Stimulated activated naive CD4-positive, alpha-beta T cell treated with Interleukin-2 at 50 U/mL for 16 hours (primary cell): ENCODE measurements around the gene CACNG6.

ENCODE experiments used
- DNase-seq: peaks from one replicate; lab custom pipeline; 2025; lab: John Stamatoyannopoulos, UW

Gene CACNG6

DNA sequence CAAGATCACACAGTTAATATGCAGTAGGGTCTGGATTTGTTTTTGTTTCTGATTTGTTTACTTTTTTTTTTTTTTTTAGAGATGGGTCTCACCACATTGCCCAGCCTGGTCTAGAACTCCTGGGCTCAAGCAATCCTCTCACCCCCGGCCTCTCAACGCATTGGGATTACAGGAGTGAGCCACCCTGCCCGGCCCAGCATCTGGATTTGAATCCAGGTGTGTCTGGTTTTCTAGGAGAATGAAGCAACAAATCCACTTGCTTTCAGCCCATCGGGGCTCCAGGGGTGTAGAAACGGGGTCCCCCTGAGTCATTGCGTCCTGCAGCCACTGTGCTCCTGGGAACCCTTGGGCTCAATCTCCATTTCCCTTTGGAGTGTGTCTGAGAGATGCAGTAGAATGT lies 22.1 kb upstream of the CACNG6 start:
- DNase-seq = no peak

- DNase-seq = no peak
Measured at GRCh38 chr19:53971673-53972072, 19.8 kb upstream of the CACNG6 start.

DNA sequence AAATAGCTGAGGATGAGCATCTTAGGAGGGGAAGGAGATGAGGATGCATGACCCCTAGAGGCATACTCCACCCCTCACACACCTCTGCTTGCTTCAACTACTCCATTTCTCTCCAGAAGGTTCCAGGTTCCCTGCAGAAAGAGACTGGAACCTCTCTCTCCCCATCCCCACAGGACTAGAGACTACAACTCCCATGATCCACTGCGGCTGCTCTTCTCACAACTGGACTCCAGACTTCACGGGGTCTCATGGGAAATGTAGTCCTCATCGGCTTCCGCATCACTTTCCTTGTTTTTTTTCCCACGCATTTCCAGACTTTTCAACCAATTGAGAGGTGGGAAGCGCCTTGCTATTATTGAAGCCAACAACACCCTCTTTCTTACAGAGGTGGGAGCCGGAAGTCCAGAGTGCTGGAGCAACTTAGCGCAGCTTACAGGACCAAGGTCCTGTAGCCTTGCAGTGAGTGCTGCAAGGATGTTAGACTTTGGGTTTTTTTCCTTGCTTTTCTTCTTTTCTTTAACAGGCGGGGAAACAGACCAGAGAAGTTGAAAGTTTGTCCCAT lies 13.9 kb upstream of the CACNG6 start:
- DNase-seq = peak; percentile 43

GRCh38 chr19:53977991-53978731 lies 13.3 kb upstream of the CACNG6 start:
- DNase-seq = no peak

DNA sequence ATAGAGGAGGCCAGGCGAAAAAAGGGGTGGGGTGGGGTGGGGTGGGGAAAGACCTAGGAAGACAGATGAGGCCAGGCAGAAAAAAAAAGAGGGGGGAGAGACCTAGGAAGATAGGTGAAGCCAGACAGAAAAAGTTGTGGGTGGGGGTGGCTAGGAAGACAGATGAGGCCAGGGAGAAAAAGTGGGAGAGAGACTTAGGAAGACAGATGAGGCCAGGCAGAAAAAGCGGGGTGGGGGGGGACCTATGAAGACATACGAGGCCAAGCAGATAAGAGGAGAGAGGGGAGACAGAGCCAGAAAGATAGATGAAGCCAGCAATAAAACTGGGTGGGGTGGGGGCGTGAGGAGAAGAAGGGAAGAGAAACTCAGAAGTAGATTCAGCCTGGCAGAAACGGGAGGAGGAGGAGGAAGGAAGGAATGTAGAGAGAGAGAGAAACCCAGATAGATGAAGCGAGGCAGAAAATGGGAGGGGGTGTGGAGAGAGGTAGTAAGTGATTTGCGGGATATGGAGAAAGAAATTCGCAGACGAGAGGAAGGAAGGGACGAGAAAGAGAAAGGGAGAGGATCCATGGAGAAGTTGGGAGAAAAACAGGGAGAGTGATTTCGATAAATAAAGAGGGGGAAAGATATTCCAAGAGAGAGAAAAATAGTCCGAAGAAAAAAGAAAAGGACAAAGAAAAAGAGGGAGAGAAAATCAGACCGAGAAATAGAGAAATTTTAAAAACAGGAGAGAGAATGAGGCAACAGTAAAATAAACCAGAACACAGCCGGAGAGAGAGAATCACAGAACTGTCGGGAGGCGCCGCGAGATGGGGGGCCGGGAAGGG lies 12.2 kb upstream of the CACNG6 start:
- no peak for DNase-seq

- no peak for DNase-seq
Measured at GRCh38 chr19:53980539-53981375, 10.7 kb upstream of the CACNG6 start.

DNA sequence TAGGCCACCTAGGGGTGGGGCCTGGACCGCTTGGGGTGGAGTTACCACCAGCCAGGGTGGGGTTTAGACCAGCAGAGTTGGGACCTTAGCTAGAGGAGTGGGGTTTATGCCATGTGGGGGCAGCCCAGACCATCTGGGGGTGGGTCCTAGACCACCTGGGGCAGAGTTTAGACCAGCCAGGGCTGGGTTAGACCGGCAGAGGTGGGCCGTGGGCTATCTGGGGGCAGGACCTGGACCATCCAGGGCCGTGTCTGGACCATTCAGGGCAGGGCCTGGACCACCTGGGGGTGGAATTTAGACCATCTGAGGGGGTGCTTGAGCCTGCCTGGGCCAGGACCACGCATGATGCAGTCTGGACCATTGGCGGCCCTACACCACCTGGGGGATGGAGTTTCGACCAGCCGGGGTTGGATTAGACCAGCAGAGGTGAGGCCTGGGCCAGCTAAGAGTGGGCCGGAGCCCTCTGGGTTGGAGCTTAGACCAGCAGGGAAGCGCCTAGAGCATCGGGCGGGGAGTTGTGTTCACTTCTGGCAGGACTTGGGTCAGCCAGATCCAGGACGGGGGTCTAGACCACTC lies 10.0 kb upstream of the CACNG6 start:
- DNase-seq = no peak

DNA sequence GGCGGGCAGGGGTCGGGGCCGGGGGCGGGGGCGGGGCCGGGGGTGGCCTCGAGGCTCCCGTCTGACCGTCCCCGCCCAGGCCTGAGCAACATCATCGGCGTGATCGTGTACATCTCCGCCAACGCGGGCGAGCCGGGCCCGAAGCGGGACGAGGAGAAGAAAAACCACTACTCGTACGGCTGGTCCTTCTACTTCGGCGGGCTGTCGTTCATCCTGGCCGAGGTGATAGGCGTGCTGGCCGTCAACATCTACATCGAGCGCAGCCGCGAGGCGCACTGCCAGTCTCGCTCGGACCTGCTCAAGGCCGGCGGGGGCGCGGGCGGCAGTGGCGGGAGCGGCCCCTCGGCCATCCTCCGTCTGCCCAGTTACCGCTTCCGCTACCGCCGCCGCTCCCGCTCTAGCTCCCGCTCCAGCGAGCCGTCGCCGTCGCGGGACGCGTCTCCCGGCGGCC lies 9.4 kb upstream of the CACNG6 start:
- DNase-seq = no peak

- DNase-seq = no peak
Measured at GRCh38 chr19:53982611-53983010, 8.8 kb upstream of the CACNG6 start.

DNA sequence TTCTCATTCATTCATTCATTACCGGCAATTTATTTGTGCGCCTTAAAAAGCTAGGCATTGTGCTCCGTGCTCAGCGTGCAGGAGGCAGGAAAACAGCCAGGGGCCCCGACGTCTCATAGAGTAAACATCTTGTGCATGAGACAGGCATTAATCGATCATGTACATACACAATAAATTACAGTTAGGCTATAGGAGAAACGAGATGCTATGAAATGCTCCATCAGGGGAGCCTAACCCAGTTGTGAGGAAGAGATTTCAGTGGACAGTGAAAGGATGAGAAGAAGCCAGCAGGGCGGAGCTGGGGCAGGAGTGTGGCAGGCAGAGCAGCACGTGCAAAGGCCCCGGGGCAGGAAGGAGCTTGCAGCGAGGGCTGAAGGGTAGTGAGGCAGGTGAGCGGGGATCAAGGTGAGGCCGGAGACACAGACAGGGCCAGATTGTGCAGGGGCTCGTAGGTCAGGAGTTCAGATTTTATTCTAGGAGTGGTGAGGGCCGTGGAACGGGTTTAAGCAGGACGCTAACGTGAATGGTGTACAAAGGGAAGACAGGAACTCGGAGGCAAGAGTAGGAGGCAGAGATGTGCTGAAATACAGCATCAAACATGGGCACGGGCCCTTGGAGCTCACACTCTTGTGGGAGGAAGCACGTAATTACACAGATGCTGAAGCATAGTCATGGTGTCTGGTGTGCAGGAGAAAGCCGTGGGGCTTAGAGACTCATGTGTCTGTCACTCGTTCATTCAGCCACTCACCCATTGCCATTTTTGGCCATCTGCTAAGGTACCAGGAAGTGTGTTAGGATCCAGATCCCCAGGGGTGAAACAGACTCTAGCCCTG lies 7.8 kb upstream of the CACNG6 start:
- DNase-seq = no peak

- DNase-seq = no peak
Measured at GRCh38 chr19:53985863-53986262, 5.6 kb upstream of the CACNG6 start.

DNA sequence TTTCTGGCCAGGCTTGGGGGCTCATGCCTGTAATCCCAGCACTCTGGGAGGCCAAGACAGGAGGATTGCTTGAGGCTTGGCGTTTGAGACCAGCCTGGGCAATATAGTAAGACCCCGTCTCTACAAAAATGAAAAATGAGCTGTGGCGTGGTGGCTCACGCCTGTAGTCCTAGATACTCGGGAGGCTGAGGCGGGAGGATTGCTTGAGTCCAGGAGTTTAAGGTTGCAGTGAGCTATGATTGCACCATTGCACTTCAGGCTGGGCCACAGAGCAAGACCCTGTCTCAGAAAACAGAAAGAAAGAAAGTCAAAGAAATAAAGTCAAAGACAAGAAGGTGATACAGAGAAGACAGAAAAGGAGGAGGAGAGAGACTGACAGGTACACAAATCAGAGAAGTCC lies 2.5 kb upstream of the CACNG6 start:
- no peak for DNase-seq

DNA sequence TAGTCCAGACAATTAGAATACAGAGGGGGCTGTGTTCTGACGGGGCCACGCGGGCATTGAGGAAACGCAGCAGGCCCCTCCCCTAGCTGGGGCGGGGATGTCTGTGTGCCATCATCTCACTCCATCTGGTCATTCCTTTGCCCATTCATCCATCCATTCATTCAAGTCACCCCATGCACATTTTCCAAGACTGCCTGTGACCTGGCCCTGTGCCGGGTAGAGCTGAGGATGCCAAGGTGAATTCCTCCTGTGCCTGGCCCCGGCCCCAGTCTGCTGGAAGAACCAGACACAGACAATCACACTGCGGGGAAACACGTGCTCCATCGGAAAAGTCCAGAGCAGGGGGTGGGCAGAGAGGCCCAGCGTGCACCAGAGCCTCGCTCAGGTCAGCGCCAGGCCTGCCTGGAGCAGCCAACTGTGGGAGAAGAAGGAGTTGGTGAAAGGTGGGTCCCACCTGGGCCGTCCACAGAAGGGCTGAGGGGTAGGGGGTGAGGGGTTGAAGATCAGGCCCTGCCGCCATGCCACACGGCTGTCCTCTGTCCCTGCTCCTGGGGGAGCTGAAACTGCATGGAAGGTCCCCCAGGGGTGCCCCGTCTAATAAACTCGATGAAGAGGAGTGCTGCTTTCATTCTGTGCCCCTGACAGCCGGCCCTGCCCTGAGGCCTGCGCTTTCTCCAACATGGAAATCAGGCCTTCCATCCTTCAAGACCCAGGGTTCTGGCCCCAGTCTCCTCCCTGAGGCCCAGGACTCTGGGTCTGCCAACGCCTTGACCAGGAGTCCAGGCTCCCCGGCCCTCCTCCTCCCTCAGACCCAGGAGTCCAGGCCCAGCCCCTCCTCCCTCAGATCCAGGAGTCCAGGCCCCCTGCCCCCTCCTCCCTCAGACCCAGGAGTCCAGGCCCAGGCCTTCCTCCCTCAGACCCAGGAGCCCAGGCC lies 1.6 kb upstream of the CACNG6 start:
- DNase-seq = no peak

GRCh38 chr19:53992211-53992610 lies 774 bp downstream of the CACNG6 start:
- DNase-seq = no peak

GRCh38 chr19:53992815-53993214 lies 1.4 kb downstream of the CACNG6 start:
- no peak for DNase-seq

GRCh38 chr19:53993448-53993847 lies 2.0 kb downstream of the CACNG6 start:
- no peak for DNase-seq

DNA sequence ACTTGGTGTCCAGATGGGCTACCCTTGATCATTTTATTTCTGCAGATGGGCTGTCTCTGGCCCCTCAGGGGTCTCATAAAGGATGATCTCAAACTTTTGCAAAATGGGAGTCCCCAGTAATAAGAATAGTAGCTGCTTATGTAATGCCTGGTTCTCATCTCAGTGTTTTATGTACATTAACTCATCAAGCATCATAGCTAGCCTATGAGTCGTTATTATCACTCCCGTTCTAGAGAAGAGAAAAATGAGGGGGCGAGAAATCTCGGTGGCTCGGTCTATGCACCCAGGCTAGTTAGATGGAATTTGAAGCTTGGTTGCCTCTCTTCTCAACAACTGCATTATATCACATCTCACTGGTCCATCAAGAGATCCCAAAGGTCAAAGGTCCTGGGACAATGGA lies 3.4 kb downstream of the CACNG6 start:
- DNase-seq = no peak

DNA sequence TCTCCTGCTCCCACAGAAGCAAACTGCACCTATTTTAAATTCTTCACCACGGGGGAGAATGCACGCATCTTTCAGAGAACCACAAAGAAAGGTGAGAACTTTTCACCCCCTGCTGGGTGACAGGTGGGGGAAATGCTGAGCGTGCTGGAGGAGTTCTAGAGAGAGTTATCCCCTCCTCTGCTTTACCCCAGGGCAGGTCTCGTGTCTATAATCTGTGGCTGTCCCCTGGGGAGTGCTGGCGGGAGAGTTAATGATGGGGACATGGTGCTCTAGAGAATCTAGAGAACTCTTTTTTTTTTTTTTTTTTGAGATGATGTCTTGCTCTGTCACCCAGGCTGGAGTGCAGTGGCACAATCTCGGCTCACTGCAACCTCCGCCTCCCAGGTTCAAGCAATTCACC lies 6.8 kb downstream of the CACNG6 start:
- no peak for DNase-seq

GRCh38 chr19:53999694-54000093 lies 8.3 kb downstream of the CACNG6 start:
- DNase-seq = no peak

GRCh38 chr19:54001496-54001895 lies 10.1 kb downstream of the CACNG6 start:
- DNase-seq = no peak
